Erythroblast (primary cell): ENCODE measurements around the gene PDCD1.

Source experiments
- GATA1 ChIP-seq: IDR thresholded peaks from 2 replicates; pipeline ENCODE4 v1.6.1; 2011; ENCODE audit warnings: low read depth, mild to moderate bottlenecking, control low read depth, low read length, moderate library complexity
- POLR2A ChIP-seq: IDR thresholded peaks from 2 replicates; pipeline ENCODE4 v1.6.1; 2011; ENCODE audit warnings: mild to moderate bottlenecking, low read length

GRCh38 chr2:241859017-241859435 is 332 bp upstream of the PDCD1 start:
- TF ChIP-seq POLR2A: no peak
- no peak for TF ChIP-seq GATA1
